Anterior cingulate cortex (tissue), 58 donors: ENCODE data around the gene ADPGK.
"Not testable (repeated sequence)": the region's sequence is repeated elsewhere in the genome, so short reads cannot be mapped to it uniquely, and the experiment has no call there.

Source experiments
- DNase-seq, 58 donors: peaks; one replicate each; lab custom pipeline; 2025; lab: John Stamatoyannopoulos, UW

ADPGK gene

DNA sequence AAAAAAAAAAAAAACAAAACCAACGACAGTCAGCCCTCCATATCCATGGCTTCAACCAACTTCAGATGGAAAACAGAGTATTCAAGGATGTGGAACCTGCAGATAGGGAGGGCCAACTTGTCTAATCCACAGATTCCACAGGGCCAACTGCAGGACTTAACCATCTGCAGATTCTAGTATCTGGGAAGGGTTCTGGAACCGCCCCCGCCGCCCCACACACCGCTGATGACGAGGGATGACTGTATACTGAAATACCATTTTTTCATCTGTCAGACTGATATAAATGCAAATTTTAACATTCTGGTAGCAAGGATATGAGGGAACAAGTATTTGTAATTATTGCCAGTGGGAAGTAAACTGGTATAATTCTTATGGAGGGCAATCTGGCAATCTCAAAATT, 29.5 kb downstream of the ADPGK start:
- DNase-seq, result peak in 27 of 58 donors; percentile 5 to 63 (median 29)

DNA sequence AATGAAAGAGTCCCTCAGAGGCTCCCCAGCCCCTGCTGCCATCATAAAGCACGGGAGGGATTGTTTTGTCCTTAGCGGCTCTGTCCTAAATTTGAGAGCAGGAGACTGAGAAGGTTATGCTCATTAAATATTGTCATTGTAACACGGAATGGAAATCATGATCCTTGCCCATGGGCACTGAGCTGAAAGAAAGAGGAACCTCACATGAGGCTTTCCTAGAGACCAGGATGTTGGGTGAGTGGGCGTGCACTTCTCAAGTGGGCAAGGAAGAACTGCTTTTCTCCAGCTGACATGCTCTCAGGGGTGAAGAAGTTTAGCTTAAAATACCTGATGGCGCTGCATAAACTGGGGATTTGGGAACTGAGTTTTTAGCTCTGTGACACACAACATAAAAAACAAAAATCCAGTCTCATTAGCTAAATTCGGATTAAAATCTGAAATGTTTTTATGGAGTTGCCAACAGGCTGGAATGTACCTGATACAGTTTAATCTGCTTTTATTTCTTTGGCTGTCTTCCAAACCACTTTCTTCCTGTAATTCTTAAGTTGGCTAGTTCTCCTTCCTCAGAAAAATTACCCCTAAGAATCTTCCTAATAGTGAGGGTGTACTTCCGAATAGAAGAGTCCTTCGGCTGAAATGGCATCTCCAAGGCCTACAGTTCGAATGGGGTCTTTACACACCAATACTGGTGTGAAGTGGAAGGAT, 31.7 kb downstream of the ADPGK start:
- DNase-seq, result peak in 5 of 58 donors; percentile 1 to 26 (median 4)

DNA sequence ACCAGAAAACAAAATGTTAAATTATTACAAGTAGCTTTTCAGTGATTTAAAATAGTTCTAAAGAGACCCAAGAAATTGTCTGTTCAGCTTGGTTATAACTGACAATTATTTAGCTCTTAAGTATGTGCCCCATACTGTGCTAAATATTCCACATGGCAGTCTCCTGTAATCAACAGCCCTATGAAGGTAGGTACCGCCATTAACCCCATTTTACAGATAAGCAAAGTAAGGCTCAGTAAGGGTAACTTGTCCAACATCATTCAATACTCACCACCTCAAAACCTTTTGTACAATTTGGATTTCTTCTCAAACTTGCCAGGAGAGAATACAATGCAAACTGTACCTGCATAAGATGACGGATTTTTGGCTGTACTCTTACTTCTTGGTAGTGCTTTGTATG, 33.9 kb downstream of the ADPGK start:
- no peak for DNase-seq

DNA sequence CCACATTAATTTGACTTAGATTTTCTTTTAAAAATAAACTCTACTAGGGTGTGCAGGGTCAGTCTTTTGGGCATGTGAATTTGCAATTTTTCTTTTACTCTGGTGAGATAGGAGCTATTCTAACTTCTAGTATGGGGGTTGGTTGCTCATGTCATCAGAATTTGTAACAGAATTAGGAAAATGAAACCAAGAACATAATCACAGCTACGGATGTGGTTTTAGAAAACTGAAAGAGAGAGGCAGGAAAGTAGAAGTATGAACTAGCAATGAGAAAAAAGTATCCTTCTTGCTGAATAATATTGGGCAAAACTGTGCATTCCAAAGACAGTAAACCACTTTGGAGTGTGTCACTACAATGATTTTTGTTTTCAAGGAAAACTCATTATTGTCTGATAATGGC, 43.3 kb downstream of the ADPGK start:
- no peak for DNase-seq

DNA sequence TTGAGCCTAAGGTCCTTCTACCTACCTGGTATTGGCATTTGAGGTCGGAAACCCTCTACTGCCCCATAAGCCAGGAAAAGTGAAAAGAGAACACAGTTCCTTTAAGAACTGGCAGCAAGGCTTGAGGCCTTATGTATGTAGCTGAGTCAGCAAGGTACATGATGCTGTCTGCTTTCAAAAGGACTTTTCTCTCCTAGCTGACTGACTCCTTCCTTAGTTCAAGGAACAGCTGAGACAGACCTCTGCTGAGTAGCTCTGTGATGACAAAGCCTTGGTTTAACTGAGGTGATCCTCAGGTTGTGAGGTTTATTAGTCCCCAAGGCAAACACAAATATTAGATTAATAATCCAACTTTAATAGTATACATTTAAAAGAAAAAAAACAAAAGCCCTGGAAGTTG, 45.8 kb downstream of the ADPGK start:
- DNase-seq, result no peak

DNA sequence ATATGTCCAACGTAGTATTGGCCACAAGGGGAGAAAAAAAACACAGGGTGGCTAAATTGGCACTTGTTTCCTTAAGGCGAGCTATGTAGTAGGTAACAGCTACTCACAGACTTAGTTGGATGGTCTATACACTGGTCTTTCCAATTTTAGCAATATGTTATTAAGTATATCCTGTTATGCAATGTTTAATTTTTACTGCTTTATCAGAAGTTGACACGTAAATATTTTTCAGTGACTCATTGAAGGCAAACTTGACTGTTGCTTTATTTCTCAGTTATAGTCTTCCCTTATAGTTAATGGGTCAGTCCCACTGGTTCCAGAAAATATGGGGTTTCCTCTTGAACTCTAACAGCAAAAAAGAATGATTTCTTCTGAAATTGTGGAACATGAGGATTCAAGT, 46.5 kb downstream of the ADPGK start:
- no peak for DNase-seq

DNA sequence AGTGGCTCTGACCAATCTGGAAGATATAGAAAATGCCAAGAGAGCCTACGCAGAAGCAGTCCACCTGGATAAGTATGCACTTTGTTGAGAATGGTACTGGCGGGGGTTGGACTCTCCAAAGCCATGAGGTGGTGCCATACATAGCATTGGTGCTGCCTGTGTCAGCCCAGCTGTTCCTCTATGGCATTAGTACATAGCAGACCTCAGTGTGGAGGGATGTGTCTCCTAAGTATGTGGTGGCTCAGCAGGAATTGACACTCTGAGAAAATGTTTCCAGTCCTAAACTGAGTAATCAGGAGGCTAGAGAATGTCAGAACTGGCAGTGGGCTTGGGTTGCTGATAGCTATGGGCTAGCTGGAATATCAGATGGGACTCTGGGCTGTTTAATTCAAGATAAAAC, 48.4 kb downstream of the ADPGK start:
- no peak for DNase-seq

DNA sequence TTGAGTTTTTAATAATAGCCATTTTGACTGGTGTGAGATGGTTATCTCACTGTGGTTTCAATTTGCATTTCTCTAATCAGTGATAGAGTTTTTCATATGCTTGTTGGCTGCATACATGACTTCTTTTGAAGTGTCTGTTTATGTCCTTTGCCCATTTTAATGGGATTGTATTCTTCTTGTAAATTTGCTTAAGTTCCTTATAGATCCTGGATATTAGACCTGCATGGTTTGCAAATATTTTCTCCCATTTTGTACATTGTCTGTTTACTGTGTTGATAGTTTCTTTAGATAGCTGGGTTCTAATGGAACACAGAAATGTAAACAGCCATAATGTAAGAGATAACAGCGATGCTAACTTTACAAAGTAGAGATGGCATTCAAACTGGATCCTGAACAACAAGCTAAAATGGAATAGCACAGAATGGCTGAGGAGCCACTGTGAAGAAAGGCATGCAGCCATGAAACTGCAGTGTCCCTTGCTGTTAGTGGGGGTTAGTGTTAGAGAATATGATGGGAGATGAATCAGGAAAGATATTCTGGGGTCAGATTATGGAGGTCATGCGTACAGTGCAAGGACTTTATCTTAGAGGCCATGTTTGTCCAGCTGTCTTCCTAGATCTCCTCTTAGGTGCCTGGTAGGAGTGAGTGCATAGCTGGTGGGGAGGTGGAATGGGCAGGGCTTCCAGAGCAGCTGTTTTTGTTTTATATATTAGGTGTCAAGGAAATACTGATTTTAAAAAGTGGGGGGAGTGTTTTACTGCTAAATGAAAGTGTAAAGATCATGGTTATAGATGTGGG, 49.4 kb downstream of the ADPGK start:
- DNase-seq, result no peak

DNA sequence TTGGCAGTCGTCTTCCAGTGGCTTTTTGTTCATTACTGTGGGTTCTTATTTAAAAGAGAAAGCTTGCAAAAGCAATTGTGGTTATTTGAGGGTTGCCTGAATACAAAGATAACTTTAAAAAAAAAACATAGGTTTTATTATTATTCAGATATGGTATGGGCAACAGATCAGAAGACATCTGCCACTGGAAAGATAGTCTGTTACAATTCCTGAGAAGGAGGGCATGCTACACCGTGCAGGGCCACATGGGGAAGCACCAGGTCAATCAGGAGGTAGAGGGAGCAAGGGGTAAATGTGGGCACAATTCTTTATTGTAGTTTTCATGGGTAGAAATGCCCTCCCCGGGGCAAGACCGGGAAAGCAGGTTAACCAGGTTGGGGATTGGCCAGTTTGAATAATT, 51.0 kb downstream of the ADPGK start:
- no peak for DNase-seq

DNA sequence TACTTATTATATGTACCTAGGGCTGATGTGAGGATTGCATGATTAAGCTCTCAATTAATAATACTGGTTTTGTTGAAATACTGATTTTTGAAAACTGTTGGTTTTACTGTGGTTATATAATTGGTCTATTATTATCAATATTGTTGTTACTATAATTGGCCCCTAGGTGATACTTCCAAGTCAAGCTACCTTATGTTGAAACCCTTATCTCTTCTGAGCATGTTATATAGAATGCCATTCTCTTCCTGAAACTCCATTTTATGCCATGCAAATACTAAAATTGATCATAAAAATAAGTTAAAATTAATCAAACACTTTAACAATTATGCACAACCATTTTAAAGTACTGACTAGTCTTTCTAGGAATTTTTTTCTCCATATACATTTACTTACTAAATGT, 51.5 kb downstream of the ADPGK start:
- no peak for DNase-seq

DNA sequence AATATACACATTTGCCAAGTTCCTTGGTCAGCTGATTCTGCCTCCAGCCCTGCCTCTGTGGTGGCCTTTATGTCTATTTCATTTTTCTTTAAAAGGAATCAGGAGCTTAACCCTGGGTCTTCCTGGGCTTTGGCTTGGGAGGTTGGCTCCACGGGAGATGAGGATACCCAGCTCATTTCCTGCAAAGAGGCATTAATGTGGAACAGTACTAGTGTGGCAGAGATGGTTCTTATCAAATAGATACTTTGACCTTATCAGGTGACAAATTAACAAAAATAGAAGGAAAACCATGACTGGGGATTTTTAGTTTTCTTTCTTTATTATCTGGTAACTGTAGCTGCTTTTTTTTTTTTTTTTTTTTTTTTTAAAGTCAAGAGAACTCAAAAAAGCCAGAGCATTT, 54.7 kb downstream of the ADPGK start:
- no peak for DNase-seq

DNA sequence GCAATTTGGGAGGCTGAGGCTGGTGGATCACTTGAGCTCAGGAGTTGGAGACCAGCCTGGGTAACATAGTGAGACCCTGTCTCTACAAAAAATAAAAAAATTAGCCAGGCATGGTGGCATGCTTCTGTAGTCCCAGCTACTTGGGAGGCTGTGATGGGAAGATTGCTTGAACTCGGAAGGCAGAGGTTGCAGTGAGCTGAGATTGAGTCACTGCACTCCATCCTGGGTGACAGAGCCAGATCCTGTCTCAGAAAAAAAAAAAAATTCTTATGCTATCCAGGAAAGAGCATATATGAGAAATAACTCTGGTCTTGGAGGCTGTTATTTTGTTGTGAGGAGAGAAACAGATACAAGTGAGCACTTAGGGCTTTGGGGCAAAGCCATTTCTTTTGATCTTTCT, 55.3 kb downstream of the ADPGK start:
- DNase-seq, result not testable (repeated sequence)

DNA sequence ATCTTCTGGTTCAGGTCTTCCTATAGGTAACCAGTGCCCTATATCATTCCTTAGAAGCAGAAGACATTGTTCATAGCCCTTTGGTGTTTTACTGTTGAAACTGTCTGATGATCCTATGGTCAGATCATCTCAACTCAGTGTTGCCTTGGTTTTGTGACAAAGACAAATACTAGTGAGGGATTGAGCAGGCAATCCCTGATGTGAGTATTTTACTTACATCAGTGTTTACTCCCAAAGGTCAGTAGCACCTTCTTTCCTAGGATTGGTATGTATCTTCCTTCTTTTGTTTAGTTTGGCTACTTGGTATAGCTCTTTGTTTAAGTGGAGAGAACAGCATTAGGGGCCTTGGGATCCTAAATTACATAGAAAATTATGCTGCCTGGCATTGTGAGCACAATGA, 56.4 kb downstream of the ADPGK start:
- DNase-seq, result no peak

DNA sequence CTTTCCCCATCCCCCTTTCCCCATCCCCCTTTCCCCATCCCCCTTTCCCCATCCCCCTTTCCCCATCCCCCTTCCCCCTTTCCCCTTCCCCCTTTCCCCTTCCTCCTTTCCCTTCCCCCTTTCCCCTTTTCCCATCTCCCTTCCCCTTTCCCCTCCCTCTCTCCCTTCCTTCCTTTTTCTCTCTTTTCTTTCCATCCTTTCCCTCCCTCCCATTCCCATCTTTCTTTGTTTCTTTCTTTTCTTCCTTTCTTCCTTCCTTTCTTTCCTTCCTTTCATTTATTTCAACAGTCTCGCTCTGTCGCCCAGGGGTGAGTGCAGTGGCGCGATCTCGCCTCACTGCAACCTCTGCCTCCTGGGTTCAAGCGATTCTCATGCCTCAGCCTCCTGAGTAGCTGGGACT, 57.7 kb downstream of the ADPGK start:
- DNase-seq, result not testable (repeated sequence)

DNA sequence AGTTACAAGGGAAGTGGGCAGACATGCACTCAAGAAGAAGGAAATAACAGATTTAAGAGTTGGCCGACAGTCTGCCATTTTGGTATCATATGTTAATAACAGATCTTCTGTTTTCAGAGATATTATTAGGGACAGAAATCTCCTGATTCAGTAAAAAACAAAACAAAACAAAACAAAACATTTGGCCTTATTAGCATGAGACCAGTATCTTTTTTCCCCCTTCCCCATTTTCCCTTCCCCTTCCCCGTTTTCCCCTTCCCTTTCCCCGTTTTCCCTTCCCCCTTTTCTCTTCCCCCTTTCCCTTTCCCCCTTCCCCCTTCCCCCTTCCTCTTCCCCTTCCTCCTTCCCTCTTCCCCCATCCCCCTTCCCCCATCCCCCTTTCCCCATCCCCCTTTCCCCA, 58.1 kb downstream of the ADPGK start:
- no peak for DNase-seq

DNA sequence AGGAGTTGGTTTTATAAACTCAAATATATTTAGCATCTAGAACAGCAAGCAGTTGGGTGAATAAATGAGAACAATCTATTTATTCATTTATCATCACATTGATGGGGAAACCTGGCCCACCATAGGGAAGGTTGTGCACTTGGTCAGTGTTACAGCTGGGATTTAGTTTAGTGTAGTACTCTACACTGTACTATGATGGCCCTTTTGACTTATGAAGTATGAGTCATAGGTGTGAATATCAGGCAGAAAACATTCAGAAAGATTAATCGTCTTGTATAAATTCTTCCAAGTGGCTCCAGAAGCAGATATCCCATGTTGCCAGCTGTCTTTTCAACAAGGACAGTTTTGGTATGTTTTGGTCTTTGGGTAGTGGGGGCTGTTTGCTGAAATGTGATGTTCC, 59.5 kb downstream of the ADPGK start:
- no peak for DNase-seq

DNA sequence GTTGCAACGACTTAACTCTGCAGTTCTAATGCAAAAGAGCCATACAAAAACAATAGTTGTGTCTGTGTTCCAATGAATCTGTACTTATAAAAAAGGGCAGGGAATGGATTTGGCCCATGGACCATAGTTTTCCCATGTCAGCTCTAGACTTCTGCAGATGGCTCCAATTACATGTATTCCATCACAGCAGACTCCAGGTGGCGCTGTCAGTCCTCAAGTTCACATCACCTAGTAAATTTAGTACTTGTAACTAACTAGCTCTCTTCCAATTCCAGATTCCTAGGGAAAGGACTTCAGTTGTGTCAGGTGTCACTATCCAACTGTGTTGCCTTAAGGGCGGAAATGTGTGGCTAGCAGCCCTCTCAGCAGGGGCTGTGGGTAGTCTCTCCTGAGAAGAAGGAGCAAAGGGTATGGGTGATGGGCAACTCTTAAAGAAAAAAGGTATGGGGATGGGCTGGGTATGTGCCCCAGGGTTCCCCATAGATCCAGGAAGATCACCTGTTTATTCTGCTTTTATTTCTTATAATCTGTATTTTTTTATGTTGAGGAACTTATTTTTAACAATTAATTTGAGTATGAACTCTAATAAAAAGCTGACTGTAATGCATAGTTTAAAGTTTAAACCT, 61.4 kb downstream of the ADPGK start:
- DNase-seq, result peak in 44 of 58 donors; percentile 0 to 72 (median 14)

DNA sequence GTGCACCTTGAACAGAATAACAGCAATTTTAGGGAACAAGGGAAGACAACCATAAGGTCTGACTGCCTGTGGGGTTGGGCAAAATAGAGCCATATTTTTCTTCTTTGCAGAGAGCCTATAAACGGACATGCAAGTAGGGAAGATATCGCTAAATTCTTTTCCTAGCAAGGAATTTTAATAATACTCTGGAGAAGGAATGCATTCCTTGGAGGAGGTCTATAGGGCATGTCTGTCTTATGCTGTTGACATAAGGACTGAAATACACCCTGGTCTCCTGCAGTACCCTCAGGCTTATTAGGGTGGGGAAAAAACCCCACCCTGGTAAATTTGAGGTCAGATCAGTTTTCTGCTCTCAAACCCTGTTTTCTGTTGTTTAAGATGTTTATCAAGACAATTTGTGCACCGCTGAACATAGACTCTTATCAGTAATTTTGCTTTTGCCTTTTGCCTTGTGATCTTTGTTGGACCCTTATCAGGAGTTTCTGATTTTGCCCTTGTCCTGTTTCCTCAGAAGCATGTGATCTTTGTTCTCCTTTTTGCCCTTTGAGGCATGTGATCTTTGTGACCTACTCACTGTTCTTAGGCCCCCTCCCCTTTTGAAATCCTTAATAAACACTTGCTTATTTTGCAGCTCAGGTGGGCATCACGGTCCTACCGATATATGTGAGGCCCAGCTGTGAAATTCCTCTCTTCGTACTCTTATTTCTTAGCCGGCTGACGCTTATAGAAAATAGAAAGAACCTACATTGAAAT, 74.8 kb downstream of the ADPGK start:
- not testable (repeated sequence) for DNase-seq

DNA sequence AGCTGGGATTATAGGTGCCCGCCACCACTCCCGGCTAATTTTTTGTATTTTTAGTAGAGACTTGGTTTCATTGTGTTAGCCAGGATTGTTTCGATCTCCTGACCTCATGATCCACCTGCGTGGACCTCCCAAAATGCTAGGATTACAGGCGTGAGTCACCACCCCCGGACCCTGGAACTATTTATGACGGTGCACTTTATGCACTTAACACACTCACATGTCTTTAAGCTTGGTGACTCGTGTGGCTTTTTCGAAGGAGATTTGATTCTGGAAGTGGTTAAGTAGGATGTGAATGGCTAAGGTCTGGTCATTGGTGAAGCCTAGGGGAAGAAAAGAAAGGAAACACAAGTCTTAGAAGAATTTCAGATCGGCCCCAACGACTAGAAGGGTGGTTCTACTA, 77.3 kb downstream of the ADPGK start:
- no peak for DNase-seq
